NCI-H1694 treated with DMSO at 0.1 percent for 48 hours (cell line): Measurements from ENCODE around the gene NKIRAS1.

Experiments used
- DNase-seq: peaks from one replicate; lab custom pipeline; 2025; lab: John Stamatoyannopoulos, UW

NKIRAS1 gene

GRCh38 chr3:23916886-23917678, at the start of gene NKIRAS1, which contains the start of gene RPL15:
Gene NKIRAS1 (minus strand): TSS chr3:23916990. CDS start chr3:23910904, 6,086 bp downstream.
Gene RPL15 (plus strand): TSS chr3:23917132. CDS start chr3:23917860, 728 bp downstream.
- peak; percentile 81 for DNase-seq

GRCh38 chr3:23966328-23966727, 49.5 kb upstream of the NKIRAS1 start:
- no peak for DNase-seq

DNA sequence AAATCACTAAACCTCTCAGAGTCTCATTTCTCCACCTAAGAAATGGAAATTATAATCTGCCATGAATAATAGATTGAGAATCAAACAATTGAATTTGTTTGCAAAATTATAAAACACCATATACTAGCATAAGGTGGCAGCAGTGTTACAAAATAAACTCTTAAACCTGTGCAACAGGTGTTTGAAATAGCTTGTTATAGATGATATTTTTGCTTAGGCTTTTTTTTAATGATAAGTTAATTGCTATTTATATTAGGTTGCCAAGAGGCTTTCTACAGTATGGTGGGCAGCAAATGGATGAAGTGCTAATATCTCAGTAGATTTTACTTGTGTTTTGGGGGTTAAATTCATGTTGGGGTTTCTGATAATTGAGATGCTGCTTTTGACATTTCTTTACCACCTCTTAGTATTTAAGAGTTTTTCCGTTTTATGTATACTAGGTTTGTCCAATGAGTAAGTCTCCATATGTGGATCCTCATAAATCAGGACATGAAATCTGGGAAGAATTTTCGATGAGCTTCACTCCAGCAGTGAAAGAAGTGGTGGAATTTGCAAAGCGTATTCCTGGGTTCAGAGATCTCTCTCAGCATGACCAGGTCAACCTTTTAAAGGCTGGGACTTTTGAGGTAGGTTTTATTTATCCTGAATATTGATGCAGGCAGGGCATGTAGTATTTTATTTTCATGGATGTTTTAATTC, 47.9 kb upstream of the NKIRAS1 start:
- DNase-seq: no peak

DNA sequence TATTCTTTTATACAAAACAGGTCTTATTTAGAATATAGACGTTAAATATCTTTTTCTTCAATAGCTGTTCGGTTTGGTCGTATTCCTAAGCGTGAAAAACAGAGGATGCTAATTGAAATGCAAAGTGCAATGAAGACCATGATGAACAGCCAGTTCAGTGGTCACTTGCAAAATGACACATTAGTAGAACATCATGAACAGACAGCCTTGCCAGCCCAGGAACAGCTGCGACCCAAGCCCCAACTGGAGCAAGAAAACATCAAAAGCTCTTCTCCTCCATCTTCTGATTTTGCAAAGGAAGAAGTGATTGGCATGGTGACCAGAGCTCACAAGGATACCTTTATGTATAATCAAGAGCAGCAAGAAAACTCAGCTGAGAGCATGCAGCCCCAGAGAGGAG, 45.1 kb upstream of the NKIRAS1 start:
- DNase-seq: no peak

DNA sequence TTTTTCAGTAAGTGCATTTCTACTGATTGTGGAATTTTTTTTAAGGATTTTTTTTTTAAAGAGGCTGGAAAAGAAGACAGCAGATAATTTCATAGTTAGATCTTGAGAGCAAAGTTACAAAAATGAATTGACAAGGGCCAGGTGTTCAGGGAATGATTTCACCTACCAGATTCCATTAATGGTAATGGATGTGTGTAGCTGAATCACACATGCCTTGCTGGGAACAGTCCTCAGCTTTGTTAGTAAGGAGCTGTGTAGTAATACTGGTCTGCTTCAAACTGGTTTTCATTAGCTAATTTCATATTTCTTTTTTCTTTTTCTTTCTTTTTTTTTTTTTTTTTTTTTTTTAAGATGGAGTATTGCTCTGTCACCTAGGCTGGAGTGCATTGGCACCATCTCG, 44.3 kb upstream of the NKIRAS1 start:
- DNase-seq: no peak

GRCh38 chr3:23960649-23961048, 43.9 kb upstream of the NKIRAS1 start:
- no peak for DNase-seq

DNA sequence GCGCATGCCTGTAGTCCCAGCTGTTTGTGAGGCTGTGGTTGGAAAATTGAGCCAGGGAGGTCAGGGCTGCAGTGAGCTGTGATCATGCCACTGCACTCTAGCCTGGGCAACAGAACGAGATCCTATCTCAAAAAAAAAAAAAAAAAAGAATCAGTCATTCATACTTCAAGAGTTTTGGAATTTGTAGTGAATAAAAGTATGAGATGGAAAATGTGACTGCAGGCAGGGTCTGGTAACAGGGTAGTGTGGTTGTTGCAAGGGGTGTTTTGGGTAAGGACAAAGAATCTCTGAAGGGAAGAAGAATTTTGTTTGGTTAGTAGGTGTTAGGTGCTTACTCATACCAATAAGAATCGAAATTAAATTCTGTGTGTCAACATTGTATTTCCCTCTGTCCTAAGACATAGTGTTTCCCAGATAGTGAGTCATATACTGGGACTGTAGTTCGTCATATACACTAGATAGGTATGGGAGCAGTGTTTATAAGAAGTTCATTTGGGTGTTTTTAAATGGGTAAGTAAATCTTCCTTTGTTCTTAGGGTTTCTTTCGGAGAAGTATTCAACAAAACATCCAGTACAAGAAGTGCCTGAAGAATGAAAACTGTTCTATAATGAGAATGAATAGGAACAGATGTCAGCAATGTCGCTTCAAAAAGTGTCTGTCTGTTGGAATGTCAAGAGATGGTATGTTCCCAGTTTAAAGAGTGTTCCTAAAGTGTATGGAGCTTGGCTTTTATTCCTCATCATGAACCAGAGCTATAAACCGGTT, 42.5 kb upstream of the NKIRAS1 start:
- DNase-seq: no peak

DNA sequence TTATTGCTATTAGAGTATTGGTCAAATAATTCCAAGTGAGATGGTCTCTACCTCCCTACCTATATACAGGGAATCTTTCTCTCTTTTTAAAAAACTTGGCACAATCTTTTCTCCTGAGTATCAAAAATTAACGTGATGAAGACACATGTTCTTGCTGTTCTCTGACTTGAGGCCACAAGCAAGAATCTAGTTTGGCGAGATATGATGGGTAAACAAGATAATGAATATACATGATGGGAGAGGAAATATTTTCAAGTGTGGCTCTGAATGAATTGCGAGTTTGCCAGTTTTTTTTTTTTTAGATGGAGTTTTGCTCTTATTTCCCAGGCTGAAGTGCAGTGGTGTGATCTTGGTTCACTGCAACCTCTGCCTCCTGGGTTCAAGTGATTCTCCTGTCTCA, 39.9 kb upstream of the NKIRAS1 start:
- DNase-seq: no peak

DNA sequence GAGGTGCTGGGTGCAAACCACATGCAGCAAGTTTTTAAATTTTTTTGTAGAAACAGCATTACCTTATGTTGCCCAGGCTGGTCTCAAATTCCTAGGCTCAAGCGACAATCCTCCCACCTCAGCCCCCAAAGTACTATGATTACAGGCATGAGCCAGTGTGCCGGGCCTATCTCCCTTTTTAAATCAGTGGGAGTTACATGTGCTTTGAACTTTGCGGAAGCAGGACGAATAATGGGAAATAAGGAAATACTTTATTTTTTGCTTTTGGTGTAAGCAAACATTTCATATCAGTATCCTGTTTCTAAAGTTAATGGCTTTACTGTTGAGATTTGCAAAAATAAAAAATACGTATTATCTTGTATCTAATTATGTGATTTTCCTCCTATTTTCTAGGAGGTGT, 37.4 kb upstream of the NKIRAS1 start:
- DNase-seq: no peak

GRCh38 chr3:23953523-23953922, 36.7 kb upstream of the NKIRAS1 start:
- DNase-seq: no peak

GRCh38 chr3:23952646-23953045, 35.9 kb upstream of the NKIRAS1 start:
- no peak for DNase-seq

- no peak for DNase-seq
Observed at GRCh38 chr3:23950293-23950692, 33.5 kb upstream of the NKIRAS1 start.

DNA sequence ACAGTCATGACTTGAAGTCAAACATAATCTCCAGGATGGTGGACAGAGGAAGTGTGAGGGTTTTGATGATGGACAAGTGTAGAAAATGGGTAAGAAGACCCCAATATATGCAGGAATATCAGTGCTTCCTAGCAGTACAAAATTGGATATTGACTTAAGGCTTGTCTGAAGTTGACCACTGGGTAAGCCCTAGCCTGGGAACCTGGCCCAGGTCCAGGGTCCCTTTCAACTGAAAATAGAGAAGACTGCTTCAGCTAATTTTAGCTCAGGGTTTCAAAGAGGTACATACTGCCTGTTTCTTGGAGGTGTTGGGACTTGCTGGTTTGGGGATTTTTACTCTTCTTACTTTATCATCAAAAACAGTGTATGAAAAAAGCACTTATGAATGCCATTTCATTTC, 33.0 kb upstream of the NKIRAS1 start:
- no peak for DNase-seq

DNA sequence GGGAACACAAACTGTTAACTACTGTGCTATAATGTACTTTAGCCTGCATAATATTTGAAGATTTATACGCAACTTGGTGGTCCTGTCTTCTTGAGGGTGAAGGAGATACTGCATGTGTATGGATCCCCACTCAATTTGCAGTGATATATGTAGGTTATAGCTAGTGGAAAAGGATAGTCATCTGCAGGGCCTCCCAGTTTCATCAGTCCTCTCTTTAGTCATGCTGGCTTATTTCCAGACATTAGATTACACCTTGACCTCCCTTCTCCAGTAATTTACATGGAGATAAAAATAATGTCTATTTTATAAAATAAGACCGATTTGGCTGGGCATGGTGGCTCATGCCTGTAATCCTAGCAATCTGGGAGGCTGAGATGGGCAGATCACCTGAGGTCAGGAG, 32.0 kb upstream of the NKIRAS1 start:
- no peak for DNase-seq

DNA sequence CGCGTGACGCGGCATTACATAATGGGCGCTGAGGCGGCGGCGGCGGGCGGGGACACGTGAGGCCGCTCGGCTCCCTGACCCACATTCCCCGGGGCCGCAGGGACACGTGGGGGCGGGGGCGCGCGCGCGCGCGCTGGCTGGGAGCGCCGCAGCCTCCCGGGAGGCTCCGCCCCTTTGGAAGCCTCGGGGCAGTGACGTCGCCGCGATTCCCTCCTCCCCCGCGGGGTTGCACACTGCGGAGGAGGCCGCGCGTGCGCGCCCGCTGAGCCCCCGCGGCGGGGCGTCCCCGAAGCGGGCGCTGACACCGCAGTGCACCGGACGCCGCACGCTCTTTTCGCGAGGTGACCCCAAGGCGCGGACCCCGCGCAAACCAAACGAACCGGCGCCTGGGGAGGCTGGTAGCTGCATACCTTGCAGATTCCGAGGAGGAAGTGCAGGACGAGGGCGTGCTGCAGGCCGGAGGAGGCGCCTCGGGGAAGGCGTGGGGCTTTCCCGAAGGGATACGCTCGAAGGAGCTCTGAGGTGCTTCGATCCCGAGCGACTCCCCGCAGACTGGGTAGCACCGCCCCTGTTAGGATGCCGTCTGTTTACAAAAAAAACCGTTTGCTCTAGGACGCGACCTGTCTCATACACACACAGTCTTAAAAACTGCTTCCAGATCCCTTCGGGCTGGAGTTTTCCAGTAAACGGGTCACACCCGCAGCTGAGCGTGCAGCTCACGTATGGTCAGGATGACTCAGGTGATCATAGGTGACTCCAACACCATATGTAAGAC, 29.3 kb upstream of the NKIRAS1 start:
- DNase-seq: peak; percentile 66

DNA sequence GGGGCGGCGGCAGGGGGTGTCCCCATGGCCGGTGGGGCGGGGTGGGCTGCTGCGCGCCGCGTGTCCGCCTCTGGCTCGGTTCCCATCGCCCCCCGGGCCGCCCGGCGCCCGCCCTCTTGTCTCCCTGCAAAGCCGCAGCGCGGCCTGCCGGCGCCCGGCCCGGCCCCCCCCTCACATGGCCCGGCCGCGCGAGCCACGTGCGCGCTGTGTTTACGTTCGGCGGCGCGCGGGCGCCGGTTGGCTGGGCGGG, 28.8 kb upstream of the NKIRAS1 start:
- DNase-seq: no peak

DNA sequence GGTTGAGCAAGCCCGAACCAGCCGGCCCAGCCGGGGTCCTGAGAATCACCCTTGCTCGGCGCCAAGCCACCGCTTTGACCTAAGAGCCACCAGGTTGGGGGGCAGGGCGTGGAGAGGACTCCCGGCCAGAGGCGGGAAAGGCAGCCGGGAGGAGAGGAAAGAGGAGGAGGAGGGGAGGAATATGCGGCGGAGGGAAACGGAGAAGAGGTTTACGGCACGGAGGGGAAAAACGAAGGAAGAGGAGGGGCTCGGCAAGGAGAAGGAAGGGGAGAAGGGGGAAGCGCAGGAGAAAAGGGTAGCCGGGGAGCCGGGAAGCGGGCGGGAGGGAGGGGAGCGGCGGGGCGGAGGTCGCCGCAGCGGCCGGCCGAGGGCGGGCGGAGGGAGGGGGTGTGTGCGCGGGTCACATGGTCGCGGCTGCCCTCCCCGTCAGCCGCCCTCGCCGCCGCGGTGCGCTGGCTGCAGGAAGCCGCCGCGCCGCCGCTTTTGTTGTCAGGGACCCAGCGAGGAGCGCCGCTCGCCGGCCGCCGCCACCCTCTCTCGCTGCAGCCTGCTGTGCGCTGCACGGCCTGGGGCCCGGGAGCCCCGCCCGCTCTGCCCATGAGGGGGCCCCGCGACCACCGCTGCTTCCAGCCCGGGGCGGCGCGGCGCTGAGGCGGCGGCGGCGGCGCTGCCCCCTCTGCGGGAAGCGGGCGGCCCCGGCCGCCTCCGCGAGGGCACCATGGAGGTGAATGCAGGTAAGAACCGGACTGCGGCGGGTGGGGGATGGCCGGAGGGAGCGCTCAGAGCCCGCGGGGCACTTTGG, 28.3 kb upstream of the NKIRAS1 start, which contains the start of gene NR1D2:
TSS of gene NR1D2 (plus strand) at position 426 of the 802 bp plus-strand sequence. CDS start at position 719, 293 bp downstream.
- no peak for DNase-seq

GRCh38 chr3:23944007-23944783, 27.4 kb upstream of the NKIRAS1 start:
- no peak for DNase-seq

GRCh38 chr3:23942546-23942945, 25.8 kb upstream of the NKIRAS1 start:
- DNase-seq: no peak

- DNase-seq: no peak
Observed at GRCh38 chr3:23941440-23941839, 24.6 kb upstream of the NKIRAS1 start.
